Placental pericyte (primary cell): ENCODE measurements around the gene ZNF610. TPM values are rescaled to one million over a fixed set of nuclear protein-coding genes. Genes with fewer than 3 reads are reported as not detected.

Experiments
- small RNA-seq: library from RNA; depleted of rRNA; stranded (forward); fragments of <200 nt; gene quantifications from one replicate; pipeline ENCODE3, GENCODE V24; 2012; ENCODE audit warnings: low replicate concordance
- total RNA-seq: library from RNA; depleted of rRNA; stranded (reverse); fragments of >200 nt; gene quantifications from 2 replicates; pipeline ENCODE4 v1.2.3, GENCODE V29; 2012

Gene ZNF610
- 1.1 and 2.0 TPM in 2 replicates for total RNA-seq

DNA sequence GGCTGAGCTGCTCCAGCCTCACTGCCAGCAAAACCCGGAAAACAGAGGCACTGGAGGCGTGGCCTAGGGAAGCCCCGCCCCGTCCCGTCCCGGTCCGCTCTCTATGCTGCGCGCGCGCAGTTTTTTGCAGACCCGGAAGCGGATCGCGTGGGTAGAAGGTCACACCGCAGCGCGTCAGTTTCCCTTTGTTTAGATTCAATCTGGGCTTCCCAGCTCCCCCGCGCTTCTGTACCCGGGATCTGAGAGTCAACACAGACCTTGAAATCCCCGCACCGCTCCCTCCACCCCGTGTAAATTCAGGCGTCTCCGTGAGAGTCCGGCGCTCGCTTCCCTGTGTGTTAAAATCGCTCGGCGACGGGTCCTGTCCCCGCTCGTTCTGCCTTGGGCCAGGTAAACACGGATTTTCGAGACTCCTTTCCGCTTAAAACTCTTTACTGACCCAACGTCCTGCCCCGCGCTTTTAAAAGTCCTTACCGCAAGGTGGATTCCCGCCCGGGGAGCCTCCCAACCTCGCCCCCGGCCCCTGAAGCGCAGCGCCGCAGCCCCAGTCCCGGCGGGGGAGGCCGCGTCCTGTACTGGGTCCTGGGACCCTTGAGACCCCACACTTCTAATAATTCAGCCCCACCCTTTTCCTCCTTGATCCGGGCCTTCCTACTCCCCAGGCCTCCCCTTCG, at the start of gene ZNF610:
Gene ZNF610, plus strand, starts transcription at position 127 of the 674 bp plus-strand sequence. CDS start 12,930 bp downstream, outside the sequence.

DNA sequence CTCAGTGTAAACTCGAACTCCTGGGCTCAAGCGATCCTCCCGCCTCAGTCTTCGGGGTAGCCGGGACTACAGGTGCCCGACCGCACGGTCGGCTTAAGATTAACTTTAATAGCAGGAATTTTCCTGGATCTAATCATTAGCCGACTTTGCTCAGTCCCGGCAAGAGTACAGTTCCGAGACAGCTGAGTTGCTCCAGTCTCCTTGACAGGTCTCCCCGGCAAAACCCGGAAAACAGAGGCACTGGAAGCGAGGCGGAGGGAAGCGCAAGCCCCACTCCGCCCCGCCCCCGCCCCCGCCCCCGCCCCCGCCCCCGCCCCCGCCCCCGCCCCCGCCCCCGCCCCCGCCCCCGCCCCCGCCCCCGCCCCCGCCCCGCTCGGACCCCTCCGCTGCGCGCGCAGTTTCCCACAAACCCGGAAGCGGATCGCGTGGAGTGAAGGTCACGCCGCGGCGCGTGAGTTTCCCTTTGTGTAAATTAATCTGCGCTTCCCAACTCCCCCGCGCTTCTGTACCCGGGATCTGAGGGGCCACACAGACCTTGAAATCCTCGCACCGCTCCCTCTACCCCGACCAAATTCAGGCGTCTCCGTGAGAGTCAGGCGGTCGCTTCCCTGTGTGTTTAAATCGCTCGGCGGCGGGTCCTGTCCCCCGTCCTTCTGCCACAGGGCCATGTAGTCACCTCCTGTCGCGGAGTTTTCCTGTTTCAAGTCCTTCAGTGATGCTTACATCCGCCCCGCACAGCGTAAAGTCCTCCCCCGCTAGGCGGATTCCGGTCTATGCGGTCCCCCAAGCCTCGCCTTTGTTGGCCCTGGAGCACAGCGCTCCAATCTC, 39.1 kb upstream of the ZNF610 start, which contains the start of gene ZNF480:
Gene ZNF480, plus strand, starts transcription at position 397 of the 828 bp plus-strand sequence. CDS start 3,244 bp downstream, outside the sequence.

DNA sequence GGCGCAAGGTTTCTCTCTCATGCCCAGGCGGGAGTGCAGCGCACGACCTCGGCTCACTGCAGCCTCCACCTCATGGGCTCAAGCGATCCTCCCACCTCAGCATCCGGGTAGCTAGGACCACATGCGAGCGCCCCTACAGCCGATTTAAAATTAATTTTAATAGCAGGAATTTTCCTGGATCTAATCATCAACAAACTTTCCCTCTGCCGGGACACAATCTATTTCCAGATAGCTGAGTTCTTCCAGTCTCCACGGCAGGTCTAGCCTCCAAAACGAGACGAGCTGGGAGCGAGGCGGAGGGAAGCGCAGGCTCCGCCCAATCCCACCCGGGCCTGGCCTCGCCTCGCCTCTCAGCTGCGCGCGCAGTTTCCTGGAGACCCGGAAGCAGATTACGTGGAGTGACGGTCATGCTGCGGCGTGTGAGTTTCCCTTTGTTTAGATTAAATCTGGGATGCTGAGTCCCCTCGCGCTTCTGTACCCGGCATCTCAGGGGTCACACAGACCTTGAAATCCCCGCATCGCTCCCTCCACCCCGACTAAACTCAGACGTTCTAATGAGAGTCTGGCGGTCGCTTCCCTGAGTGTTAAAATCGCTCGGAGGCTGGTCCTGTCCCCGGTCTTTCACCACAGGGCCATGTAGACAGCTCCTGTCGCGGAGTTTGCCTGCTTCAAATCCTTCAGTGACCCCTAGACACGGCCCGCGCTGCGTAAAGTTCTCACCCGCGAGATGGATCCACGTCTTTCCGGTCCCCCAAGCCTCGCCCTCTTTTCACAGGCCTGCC, 33.7 kb downstream of the ZNF610 start, which contains the start of gene ZNF880:
Gene ZNF880, plus strand, starts transcription at position 365 of the 782 bp plus-strand sequence. Its CDS starts 43 bp downstream, at position 408.

DNA sequence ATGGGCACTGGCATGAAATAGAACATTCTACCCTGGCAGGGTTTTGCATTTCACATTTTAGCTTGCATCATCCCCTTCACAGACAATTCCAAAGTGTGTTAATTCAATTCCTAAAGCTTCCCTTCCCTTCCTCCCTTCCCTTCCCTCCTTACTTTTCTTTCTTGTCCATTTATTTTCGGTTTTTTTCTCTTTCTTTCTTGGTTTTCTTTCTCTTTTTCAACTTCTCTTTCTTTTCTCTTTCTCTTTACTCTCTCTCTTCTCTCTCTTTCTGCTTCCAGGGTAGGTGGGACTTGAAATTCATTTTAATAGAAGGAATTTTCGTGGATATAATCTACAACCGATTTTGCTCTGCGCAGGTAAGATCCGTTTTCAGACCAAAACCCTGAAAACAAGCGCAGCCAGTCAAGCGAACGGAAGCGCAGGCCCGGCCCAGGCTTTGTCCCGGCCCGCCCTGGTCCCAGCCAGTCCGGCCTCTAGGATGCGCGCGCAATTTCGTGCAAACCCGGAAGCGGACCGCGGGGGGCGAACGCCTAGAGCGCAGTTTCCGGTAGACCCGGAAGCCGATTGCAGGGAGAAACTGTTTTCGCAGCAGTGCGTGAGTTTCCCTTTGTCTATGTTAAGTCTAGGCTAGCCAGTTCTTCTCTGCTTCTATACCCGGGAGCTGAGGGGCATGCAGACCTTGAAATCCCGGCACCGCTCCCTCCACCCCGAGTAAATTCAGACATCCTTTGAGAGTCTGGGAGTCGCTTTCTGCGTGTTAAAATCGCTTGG, 61.5 kb downstream of the ZNF610 start, which contains the start of gene ZNF528:
Gene ZNF528, plus strand, starts transcription at position 540 of the 771 bp plus-strand sequence. CDS start 4,165 bp downstream, outside the sequence.

Small RNA genes lying within 50 kb of the gene (small RNA-seq; reads per million reads assigned to genes)
- not detected for gene AC010332.1

Other genes starting within 250 kb of the ZNF610 start
- gene ZNF841, start 240.5 kb upstream of the ZNF610 start, total RNA-seq, result 25.2 and 39.6 TPM in 2 replicates
- gene ZNF616, start 196.3 kb upstream of the ZNF610 start, total RNA-seq, result 7.3 and 8.5 TPM in 2 replicates
- gene ZNF836, start 164.6 kb upstream of the ZNF610 start, total RNA-seq, result 3.3 and 4.7 TPM in 2 replicates
- gene PPP2R1A, start 146.2 kb upstream of the ZNF610 start, total RNA-seq, result 148 and 271 TPM in 2 replicates
- 3.5 and 7.6 TPM in 2 replicates for gene ZNF766, start 66.7 kb upstream of the ZNF610 start, total RNA-seq
- 5.0 and 7.9 TPM in 2 replicates for gene ZNF480, start 39.1 kb upstream of the ZNF610 start, total RNA-seq
- gene ZNF880, start 33.7 kb downstream of the ZNF610 start, total RNA-seq, result 18.2 and 24.6 TPM in 2 replicates
- 14.3 and 29.3 TPM in 2 replicates for gene ZNF528, start 61.6 kb downstream of the ZNF610 start, total RNA-seq
- gene ZNF534, start 92.9 kb downstream of the ZNF610 start, total RNA-seq, result 0.44 and 0.57 TPM in 2 replicates
- gene ZNF578, start 117.3 kb downstream of the ZNF610 start, total RNA-seq, result 3.6 and 4.2 TPM in 2 replicates
- 12.9 and 20.6 TPM in 2 replicates for gene ZNF808, start 191.4 kb downstream of the ZNF610 start, total RNA-seq
- 9.2 and 14.3 TPM in 2 replicates for gene ZNF701, start 234.0 kb downstream of the ZNF610 start, total RNA-seq